HG03342 (cell line): ENCODE results near the gene FTMT.
"Not testable (repeated sequence)": the region's sequence is repeated elsewhere in the genome, so short reads cannot be mapped to it uniquely, and the experiment has no call there.

Source experiments
- ATAC-seq: cut with Tn5 transposase; IDR thresholded peaks from one replicate; pipeline ENCODE4 v1.9.1; 2021; ENCODE audit warnings: mild to moderate bottlenecking, moderate library complexity; ENCODE audit not compliant: unreplicated experiment

The FTMT gene

DNA sequence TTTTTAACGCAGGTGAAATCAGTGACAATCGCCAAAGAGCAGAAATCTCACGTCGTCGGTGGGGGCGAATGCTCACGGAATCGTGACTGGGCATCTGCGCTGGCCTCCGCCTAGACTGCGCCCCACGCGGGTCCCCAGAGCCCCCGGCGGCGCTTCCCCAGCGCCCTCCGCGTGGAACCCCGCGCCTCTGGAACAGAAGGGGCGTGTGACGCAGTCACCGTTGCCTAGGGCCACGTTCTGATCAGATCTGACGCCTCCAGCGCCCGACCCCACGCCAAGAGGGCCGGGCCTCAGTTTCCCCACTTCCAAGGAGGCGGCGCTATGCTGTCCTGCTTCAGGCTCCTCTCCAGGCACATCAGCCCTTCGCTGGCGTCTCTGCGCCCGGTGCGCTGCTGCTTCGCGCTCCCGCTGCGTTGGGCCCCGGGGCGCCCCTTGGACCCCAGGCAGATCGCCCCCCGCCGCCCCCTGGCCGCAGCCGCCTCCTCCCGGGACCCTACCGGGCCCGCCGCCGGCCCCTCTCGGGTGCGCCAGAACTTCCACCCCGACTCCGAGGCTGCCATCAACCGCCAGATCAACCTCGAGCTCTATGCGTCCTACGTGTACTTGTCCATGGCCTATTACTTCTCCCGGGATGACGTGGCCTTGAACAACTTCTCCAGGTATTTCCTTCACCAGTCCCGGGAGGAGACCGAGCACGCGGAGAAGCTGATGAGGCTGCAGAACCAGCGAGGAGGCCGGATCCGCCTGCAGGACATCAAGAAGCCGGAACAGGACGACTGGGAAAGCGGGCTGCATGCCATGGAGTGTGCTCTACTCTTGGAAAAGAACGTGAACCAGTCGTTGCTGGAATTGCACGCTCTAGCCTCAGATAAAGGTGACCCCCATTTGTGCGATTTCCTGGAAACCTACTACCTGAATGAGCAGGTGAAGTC is at the start of gene FTMT:
TSS of gene FTMT (plus strand) at position 240 of the 932 bp plus-strand sequence. CDS start at position 322, 82 bp downstream.
- no peak for ATAC-seq

DNA sequence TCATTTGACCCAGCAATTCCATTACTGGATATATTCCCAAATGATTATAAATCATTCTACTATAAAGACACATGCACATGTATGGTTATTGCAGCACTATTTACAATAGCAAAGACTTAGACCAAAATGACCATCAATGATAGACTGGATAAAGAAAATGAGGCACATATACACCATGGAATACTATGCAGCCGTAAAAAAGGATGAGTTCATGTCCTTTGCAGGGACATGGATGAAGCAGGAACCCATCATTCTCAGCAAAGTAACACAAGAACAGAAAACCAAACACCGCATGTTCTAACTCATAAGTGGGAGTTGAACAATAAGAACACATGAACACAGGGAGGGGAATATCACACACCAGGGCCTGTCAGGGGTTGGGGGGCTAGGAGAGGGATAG is 46.4 kb upstream of the FTMT start:
- ATAC-seq = not testable (repeated sequence)

DNA sequence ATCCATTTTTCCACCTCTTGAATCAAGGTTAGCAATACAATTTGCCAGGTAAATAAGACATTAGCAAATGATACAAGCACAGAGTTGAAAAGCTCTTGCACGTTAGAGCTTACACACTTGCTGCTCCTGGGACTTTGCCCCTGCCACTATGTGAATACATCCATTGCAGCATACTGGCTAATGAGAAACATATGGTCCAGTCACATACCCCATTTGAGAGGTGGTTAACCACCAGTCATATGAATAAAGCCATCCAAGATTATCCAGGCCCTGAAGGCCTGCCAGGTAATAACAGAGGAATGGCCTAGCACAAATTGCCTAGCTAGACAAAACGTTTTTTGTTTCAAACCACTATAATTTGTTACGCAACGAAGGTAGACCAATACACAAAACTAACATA is 45.8 kb upstream of the FTMT start:
- no peak for ATAC-seq

DNA sequence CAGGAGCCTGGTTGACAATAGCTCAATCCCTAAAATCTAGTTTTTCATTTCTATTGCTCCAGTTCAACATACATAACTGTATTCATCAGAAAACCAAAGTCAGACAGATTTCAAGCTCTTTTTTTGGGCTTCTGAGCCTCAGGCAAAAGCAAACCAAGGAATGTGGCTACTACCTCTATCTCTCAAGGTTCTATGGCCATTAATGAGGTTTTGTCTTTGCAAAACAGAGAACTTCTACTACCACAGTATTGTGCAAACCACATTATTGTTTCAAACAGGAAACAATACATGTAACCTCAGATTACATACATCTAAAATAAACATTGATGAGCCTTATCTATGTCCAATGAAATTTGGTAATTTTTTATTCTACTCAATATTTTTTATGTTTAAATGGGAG is 35.5 kb upstream of the FTMT start:
- no peak for ATAC-seq

DNA sequence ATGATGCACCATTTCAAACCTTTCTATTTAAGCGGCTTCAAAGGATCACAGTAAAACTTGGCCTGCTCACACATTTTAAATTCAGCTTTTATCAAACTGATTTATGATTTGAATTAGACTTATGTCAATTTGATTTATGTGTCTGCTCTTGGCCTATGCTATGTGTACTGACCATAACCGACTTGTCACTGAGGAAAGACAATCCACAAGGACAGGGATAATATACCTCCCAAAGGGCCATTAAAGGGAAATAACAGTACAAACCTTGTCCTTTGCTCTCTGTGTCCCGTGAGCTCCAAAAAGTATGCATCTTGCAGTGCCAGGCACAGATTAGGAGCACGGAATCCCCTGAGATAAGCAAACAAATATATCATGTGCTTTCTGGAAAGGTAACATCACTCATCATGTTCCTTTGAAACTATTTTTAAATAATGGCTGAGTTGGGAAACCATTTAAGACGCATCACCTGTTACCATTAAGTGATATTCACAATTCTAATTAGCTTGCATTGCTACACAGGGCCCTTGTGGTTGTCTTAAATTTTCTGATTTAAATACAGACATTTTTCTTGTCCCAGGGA is 31.9 kb upstream of the FTMT start:
- no peak for ATAC-seq

DNA sequence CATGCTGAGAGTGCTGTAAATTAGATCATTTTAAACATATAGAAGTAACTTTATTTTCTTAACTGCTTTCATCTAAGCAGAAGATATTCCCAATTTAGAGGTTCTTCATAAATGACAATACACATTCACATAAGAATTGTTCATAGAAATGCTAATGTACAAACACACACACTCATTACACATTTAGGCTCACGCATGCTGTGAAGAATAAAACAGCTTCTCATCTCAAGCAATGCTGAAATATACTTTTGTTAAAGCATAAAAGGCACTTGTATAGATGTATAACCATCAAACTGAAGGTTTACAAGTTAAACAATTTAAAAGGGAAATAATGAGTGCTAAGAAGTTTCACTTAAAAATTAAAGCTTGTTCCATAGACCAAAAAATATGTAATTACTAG is 18.1 kb upstream of the FTMT start:
- ATAC-seq = no peak

DNA sequence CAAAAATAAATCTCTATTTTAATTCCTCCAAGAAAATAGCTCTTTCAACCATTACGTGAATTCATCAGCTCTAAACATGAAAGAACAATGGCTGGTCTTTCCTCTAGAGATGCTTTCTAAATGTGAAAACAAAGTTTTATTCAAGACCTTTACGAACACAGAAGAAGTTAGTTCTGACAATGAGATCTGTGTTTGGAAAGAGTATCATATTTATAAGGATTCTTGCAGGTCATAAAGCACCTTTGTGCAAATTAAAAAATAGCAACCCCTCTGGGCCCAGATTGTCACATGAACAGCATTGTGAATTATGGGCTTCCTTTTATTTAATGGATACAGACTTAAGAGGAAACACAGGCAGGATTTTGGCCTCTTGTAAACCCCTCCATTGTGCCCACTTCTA is 17.7 kb upstream of the FTMT start:
- no peak for ATAC-seq

DNA sequence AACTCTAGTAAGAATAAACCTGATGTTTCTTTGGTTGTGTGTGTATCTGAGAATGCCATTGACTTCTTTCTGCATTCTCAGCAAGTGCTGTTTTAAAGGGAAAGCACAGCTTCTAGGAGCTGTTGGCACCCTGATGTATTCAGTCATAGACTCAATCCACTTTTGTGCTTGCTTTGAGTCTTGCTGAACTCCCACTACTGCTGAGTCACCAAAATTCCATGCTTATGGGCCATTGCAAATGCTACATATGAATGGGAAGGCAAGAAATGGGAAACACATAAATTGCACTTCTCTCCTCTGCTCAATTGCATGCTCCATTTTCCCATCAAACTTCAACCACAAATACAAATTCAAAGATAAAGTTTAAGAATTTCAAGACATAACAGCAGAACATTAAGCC is 9.8 kb upstream of the FTMT start:
- ATAC-seq = no peak

DNA sequence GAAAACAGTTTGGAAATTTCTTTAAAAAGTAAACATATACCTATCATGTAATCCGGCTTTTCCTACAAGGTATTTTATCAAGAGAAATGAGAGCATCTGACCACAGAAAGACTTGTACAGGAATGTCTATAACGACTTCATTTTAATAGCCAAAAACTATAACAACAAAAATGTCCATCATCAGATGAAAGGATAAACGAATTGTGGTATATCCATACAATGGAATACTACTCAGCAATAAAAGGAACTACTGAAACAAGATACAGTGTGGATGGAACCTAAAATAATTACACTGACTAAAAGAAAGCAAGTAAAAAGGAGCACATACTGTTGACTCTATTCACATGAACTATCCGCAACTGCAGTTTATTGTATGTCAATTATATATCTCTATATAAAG is 1.4 kb upstream of the FTMT start:
- ATAC-seq = no peak

DNA sequence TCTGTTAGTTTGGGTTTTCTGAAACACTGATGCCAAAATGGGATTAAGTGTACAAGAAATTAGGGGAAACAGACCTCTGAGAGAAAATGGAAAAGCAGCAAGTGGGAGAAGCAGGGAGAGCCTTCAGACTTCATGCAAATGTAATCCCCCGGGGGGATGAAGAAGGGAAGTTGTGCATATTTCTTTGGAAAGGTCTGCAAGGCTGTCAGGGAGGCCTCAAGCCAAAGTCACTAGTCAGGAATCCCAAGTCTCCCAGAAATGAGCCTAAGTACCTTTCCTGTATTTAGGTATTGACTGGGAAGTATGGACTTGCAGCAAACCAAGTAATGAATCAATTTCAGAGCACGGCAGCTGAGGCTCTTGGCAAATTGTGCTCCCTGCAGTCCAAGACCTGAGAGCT is 2.2 kb downstream of the FTMT start:
- no peak for ATAC-seq

DNA sequence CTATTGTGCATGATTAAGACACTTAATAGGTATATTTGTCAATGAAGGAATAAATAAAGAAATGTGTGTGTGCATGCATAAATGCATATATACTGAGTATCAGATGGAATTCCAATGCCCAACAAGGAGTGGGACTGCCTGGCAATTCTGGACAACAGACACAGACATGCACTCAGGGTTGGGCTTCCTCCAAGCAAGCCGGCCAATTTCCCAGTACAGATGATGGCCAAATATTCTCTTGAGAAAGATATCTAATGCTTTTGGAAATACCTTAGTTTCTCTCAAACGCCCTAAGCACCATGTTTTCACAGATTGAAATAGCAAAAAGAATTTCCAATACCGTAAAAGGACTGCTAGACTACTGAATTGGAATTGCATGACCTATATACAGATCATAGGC is 11.1 kb downstream of the FTMT start:
- ATAC-seq = no peak

DNA sequence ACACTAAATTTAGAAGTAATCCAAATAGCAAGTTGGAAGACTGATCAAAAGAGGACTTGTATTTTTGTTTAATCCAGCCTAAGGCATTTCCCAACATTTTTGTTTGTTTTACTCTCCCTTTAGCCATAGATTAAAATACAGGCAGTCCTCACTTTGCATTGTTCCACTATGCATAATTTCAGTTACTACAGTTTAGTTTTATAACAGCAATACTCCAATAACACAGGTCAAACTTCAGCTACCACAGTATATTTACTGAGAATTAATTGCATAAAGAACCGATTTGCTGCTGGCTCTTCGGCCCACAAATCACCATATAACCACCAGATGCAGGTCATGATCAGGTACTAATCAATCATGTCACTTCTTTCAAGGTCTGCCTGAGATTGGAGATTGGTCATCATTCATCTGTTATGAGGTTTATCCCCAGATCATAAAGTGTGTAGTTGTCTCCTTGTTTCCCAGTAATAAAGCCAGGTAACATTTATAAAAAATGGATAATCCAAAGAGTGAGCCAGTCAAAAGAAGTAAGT is 12.1 kb downstream of the FTMT start:
- no peak for ATAC-seq

DNA sequence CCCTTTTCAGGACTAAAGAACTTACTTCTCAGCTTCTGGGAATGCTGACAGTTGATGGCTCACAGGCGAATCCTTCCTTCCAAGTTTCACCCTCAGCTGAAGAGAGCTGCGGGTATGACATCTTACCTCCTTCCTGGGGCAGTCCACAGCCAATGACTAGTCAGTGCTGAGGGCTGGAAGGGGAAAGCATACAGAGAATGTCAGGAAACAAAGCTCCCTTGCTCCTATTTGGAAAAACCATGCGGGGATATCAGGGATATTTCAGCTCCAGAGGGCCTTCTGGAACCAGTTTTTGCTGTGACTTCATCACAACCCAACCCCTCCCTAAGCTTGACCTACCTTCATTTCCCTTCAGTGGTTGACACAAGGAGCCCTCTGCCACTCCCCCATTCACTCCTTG is 15.7 kb downstream of the FTMT start:
- ATAC-seq = no peak

DNA sequence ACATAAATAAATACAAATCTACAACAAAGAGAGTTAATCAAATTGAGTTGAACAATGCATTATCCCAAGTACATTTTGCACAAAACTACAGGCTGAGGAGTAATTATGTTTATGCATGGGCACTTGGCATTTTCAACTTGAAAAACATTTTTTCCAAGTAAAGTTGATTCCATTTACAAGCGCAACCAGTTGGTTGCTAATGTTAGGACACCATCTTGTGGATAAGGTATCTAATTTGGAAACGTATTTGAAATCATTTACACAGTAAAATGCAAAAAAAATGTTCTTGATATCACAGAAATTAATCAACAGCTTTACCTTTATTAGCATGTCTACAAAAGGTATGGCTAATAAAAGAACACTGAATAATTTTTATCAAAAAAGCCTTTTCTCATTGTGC is 18.8 kb downstream of the FTMT start:
- ATAC-seq = no peak

DNA sequence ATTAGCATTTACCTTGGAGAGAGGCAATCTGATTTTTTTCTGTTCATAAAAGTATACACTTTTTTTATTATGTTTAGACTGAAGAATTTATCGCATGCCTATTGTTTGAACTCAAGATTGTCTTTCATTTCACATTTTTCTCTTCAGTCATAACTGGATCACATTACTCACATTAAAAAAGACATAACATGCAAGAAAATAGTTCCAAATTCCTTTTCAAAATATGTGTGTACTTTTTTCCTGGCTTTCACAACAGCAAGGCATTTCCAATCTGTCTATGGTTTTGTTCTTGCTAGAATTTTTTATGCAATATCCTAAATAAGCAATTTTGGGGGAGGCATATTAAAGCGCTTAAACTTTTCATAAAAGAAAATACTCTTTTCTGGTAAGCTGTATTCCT is 21.2 kb downstream of the FTMT start:
- no peak for ATAC-seq

DNA sequence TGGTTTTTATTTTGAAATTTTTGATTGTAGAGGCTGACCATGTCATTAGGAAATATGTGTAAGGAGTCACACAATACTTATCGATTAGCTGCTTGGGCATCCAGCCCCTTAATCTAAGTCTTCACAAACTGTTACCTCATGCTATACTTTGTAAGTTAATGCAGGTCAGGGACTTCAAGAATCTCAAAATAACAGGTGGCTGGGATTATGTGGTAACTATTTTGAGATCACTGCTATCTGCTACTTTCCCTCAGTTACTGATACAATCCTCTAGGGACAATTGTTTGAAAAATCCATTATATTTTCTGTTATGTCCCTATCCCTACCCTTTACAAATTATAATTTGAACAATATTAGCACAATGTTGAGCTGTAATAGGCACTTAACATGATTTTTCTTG is 21.7 kb downstream of the FTMT start:
- no peak for ATAC-seq

DNA sequence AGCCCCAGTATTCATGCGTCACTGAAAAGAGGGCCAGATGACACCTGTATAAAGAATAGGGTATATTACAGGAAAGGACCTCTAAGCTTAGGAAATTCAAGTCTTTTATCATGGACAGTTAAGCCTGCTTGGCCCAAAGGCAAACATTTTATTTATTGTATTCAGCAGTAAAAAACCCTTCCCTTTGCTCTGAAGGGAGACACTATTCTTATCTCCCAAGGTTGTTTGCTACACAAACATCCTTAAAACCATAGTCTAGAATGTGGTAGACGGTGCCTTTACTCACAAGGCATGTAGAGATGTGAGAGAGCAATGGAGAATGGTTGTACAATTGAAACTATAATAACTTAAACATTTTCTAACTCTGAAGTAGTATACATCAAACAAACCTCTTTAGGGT is 33.9 kb downstream of the FTMT start:
- ATAC-seq = no peak

DNA sequence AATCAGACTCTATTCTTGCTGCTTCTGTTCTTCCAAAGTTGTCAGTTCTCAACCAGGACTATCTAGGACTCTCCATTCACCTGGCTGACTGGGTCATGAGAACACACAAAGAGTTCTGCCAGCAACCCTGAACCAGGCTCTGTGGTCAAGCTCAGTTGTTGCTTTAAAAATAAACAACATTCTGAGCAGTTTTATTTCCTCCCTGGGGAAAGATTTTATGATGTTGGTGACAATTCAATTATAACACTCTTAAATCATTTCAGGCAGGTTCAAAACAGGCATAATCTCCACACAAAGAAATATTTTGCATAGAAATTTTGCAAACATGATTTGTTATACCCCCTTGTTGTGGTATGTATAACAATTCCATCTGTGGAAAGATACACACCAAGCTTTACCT is 36.0 kb downstream of the FTMT start:
- ATAC-seq = no peak

DNA sequence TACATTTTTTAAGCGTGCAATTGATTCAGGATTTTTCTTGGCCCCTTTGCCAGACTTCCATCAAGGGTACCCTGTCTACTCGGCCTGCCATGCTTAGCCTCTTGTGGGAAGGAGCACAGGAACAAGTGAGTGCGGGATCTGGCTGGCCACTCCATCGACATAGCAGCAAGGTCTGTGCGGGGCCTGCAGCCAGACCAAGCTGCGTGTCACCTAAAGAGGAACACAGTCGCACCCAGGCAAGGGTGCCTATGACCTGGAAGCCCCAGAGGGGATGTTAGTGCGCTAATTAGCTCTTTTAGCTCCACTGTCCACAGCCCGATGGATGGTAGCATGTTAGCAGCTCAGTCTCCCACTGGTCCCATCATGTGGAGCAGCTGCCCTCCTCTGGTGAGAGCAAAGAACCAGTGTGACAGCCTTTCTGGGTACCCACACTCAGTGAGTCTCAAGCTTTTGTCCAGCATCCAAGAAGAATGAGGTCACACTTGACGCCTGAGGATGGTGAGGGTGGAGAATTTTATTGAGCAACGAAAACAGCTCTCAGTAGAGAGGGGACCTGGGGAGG is 38.7 kb downstream of the FTMT start:
- ATAC-seq = no peak

DNA sequence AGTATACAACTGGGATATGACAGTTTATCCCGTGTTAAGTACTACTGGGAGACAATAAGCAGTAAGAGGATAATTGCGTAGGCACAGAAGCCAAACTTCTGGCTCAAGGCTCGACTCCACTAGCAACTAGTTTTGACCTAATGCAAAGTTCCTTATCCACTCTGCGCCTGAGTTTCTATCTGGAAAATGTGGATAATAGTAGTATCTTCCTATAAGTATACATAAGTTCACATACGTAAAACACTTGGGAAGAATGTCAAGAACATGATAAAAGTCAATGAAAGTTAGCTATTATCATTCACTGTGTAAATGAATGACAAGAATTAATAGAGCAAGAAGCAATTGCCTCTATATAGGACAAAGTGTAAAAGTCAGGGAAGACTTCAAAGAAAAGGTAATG is 45.7 kb downstream of the FTMT start:
- no peak for ATAC-seq

DNA sequence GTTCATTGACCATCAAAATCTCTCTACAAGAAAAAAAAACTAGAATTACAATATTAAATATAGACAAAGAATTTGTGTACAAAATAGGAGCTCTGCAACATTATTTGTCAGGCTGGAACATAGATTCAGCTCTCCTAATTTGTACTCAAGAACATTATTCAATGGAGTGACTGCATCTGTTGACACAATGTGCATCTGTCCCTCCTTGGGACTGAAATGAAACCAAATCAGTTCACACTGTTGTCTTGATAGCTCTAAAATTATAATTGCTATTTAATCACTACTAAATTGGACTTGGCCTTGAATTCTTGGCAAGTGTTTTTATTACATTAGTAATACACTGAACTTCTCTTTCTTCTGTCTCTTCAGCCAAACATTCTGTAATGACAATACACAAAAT is 47.7 kb downstream of the FTMT start:
- ATAC-seq = no peak
